G401 (cell line): ENCODE results near the gene OSTN. TPM values are rescaled to one million over a fixed set of nuclear protein-coding genes. Genes with fewer than 3 reads are reported as not detected.
"Not testable (repeated sequence)": the region's sequence is repeated elsewhere in the genome, so short reads cannot be mapped to it uniquely, and the experiment has no call there.

Experiments used
- DNase-seq: peaks from one replicate; pipeline ENCODE4 v3.0.0-alpha.2; 2015; ENCODE audit warnings: low spot score
- in situ Hi-C: cut with HindIII; loops from 2 replicates; pipeline ENCODE4 v1.10.0; 2016; ENCODE audit warnings: low sequenced_read_pairs, mixed read lengths
- total RNA-seq: library from RNA; depleted of rRNA; stranded (reverse); fragments of >200 nt; shearing (Covaris generic); gene quantifications from 2 replicates; pipeline ENCODE4 v1.2.3, GENCODE V29; 2014

OSTN gene
- total RNA-seq, 1 experiment from 2014 or later = not detected

DNA sequence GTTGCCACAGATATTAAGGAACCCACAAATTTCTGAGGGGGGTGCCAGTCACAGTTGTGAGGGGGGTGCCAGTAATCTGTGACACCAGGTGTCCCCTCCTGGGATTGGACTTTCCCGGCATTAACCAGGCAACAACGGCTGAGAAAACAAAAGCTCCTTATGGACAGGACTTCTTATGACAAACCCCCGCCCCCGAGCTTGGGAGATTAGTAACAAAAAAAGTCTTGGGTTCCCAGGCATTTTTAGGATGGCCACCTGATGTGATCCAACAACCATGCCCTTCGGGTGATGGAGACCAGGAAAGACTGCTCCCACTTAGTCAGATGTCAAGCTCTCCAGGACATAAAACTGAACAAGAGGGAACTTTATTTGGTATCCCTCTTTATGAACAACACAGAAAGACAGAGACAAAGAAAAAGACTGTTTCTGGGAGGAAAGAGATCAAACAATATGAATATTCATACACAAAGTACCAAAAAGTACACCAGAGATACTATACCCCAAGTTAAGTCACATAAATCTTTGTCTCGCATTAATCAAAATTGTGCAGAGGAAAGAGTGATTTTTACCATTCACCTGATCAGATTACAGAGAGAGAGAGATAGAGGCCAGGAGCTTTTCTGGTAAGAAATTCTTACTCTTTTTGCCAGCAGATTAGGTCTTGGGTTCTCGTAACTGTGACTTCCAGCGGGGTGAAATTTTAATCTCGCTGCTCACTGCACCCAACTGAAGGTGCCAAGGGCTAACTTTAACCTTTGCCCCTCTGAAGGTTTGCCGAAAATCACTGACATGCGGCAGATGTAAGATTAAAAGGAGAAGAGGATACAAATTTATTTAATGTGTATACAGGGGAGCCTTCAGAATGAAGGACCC is 61.6 kb downstream of the OSTN start:
- in situ Hi-C loops = no loop called here
- DNase-seq = no peak

- in situ Hi-C loops = no loop called here
- DNase-seq = no peak
Observed at GRCh38 chr3:191261304-191261638, 62.2 kb downstream of the OSTN start.

GRCh38 chr3:191262650-191263049 is 63.6 kb downstream of the OSTN start:
- DNase-seq = no peak
- in situ Hi-C loops = no loop called here

DNA sequence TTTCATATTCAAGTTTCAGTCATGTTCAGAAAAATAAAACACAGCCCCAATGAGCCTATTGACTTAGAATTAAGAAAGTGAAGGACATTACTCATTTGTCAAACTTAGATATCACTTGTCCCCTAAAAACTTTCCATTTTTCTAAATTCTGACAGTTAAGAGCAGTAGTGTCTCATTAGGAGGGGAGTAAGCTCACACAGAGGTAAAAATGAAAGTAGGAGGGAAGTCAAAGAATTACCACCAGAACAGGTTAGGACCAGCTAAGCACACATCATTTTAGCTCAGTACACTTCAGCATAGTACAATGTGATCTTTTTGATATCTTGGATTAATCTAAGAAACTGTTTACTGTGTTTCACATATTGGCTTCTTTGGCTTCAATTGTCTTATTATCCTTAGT is 64.3 kb downstream of the OSTN start:
- no peak for DNase-seq
- in situ Hi-C loops = no loop called here

DNA sequence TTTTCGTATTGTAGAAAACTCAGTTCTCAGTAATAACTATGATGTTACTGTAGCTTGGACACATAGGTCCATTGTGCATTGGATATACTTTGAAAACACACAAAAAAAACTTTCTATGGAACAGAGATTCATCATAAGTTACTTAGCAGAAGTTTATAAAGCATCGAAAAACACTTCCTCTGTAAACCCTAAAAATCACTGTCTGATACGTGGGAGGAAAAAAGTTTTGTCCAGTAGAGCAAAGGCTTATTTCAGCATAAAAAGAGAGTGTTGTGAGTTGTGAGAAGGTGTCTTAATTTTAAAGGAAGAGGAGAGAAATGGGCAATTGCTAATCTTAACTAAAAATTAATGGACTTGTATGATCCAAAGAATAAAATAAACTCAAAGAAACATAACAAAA is 64.8 kb downstream of the OSTN start:
- DNase-seq = no peak
- in situ Hi-C loops = no loop called here

- in situ Hi-C loops = no loop called here
- DNase-seq = no peak
Observed at GRCh38 chr3:191268737-191269136, 69.7 kb downstream of the OSTN start.

GRCh38 chr3:191269289-191270085 is 70.4 kb downstream of the OSTN start:
- DNase-seq = no peak
- in situ Hi-C loops = no loop called here

DNA sequence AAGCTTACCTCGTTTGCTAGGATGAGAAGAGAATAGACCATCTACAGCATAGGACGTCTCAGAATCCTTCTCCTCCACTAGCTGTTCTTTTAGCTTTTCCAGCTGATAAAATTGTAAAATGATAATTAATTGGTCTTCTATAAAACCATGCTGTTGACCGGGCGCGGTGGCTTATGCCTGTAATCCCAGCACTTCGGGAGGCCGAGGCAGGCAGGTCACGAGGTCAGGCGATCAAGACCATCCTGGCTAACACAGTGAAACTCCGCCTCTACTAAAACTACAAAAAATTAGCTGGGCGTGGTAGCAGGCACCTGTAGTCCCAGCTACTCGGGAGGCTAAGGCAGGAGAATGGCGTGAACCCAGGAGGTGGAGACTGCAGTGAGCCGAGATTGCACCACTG is 76.2 kb downstream of the OSTN start:
- DNase-seq, in situ Hi-C loops: not testable (repeated sequence)

DNA sequence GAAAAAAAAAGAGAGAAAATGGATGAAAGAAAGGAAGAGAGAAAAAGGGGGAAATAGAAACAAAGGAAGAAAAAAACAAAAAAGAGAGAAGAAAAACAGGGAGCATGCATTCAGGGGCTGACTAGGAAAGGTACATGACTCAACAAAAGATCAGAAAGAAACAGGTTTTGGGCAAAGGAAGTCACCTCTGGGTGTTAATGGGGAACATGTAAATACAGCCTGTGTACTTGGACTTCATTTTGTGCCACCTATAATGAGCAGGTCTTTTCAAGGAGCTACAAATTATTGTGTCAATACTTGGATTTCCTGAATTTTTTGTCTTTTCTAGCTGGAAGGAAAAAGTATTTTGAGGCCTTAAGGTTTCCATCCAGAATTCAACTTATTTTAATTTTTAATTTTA is 76.7 kb downstream of the OSTN start:
- no peak for DNase-seq
- in situ Hi-C loops = no loop called here

GRCh38 chr3:191280111-191280510 is 81.1 kb downstream of the OSTN start:
- in situ Hi-C loops = no loop called here
- no peak for DNase-seq

DNA sequence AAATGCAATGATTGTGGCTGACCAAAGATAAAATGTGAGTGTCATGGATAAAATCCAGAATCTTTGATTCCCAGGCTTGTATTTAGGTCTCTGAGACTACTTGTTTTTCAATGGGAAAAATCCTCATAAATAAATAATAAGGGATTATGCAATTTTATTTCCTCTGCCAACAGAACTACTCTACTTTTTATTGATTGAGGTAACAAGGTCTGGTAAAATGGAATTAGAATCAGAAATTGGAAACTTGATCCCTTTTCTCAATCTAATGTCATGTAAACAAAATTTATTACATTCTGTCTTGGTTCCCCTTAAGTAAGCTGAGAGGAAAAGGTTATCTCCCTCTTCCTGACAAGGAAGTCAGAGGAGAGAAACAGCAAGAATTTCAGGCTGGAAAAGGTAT is 81.8 kb downstream of the OSTN start:
- DNase-seq = no peak
- in situ Hi-C loops = no loop called here

DNA sequence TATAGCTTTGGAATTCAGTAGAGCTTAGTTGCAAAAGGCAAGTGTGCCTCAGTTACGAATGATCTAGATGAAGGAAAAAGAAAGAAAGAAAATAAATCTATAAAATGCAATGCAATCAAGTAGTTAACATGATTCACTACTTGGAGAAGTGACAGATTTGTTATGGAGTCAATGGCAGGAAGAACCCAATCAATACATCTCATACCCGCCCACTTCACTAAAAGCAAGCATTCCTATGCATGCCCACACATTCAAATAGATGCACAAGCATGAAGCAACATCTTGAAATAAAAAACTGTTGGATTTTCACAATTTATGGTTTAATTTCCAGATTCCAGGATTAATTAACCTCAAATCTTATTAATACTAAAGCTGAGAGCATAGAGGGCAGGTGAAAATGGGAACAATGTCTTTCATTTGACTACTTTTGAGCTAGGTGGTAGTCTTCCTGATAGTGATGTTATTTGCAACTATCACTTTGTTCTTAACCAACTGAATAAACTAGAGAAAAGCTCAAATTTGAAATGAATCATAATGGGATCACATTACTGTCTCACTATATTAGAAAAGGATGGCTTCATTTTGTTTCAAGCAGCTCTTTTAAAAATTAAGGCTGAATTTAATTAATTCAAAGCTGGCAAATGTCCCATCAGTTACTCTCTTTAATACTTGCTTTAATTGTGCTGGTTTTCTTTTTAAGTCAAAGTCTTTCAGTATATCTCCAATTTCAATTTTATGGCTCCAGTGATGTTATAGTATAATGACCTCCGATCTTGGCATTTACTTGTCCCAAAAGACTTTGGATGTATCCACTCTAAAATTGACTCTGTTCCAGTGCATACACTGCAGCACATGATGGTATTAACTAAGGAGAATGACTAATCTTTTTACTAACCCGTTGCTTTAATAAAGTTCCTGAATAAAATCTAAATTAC is 83.5 kb downstream of the OSTN start:
- in situ Hi-C loops = no loop called here
- DNase-seq = no peak

- in situ Hi-C loops = no loop called here
- no peak for DNase-seq
Observed at GRCh38 chr3:191283400-191283799, 84.4 kb downstream of the OSTN start.

- in situ Hi-C loops = no loop called here
- no peak for DNase-seq
Observed at GRCh38 chr3:191290311-191291025, 91.4 kb downstream of the OSTN start.

GRCh38 chr3:191292243-191293015 is 93.4 kb downstream of the OSTN start:
- DNase-seq = no peak
- in situ Hi-C loops = no loop called here

GRCh38 chr3:191294291-191294690 is 95.2 kb downstream of the OSTN start:
- in situ Hi-C loops = no loop called here
- no peak for DNase-seq

GRCh38 chr3:191296041-191296541 is 97.0 kb downstream of the OSTN start:
- in situ Hi-C loops = no loop called here
- DNase-seq = no peak

DNA sequence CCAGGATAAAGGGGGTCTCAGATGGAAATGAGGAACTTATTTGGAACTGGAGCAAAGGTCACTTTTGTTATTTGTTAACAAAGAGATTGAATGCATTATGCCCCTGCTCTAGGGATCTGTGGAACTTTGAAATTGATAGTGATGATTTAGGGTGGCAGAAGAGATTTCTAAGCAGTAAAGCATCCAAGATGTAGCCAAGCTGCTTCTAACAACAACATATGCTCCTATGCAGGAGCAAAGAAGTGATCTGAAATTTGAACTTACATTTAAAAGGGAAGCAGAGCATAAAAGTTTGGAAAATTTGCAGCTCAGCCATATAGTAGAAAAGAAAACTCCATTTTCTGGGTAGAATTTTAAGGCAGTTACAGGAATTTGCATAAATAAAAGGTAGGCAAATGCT is 99.8 kb downstream of the OSTN start:
- in situ Hi-C loops = no loop called here

More for the DNA sequence above, 99.8 kb downstream of the OSTN start:
- DNase-seq = no peak
